NOMO-1 treated with DMSO at 0.1 percent for 48 hours (cell line): ENCODE measurements around the gene ZNF831.

Source experiments
- DNase-seq: peaks from one replicate; lab custom pipeline; 2025; ENCODE audit not compliant: unreplicated experiment; lab: John Stamatoyannopoulos, UW

ZNF831 gene

GRCh38 chr20:59211208-59211765, 47.7 kb downstream of the ZNF831 start:
- no peak for DNase-seq

DNA sequence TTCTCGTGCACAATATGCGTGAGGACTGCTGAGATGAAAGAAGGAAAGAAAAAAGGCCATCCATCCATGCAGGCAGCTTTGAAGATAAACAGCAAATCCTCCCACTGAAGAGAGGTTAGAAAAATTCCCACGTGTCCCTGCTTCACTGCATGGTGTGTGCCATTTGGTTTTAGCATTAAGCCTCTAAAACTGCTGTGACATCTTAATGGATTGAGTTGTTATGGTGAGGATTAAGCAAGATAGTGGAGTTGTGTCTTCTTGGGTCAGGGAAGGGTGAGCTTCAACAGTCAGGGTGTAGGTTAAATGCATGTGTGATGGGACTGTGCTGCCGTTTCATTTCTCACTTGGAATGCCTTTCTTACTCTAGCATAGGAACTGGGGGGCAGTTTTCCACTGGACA, 50.5 kb downstream of the ZNF831 start:
- no peak for DNase-seq

DNA sequence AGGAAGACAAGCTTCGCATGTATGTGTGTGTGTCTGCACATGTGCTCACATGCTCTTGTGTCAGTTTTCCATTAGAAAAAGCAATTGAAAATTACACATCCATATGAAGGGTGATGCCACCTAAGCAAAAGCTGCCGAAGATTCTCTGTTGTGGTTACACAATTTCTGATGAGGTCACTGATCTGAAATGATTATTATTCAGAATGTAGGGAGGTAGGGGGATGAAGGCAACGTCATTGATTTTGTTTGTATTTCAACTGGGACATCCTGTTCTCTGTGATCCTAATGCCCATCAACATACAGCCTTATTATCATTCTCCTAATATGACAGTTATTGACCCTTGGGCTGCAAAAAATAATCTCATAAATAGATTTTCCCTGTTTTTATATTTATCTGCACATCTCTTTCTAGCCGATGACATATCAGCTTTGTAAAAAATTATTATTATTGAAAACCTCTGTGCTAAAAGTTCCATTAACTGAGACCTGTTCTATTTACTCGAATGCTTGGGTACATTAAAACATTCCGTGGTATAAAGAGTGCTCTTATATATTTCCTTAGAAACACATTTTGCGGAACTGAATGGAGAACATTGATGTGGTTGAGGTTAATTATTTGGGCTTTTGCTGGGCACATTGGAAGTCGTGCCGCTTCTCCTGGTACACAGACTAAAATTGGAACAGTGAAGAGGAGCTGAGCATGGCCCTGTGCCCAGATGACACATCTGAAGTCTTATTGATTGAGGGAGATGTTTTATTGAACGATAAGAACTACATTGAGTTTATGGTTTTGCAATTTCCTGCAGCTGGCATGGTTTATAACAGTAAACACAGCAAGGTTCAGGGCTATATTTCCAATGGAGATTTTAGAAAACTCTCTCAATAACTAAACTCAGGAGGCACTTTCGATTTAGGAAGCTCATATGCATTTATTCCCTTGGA, 51.3 kb downstream of the ZNF831 start:
- no peak for DNase-seq

- no peak for DNase-seq
Observed at GRCh38 chr20:59217173-59217572, 53.6 kb downstream of the ZNF831 start.

DNA sequence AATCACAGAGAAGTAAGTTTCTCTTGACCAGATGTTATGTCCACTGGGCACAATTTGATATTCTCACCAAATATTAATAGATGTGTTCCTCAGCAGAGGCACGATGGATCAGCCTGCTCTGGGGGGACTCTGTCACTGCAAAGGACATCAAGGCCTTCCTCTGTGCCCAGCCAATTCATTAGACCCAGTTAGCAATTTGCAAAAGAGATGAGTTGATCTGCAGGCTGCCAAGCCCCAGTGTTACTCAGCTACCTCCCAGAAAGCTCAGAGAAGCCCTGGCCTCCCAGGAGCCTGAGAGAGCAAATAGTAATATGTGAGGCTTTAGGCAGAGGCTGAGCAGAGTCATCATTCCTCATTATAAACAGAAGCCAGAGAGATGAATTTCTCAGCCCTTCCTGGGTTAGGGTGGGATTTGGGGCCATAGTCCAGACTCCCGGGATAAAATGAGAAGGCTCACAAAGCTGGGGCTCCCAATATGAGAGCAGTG, 54.2 kb downstream of the ZNF831 start:
- DNase-seq = no peak

DNA sequence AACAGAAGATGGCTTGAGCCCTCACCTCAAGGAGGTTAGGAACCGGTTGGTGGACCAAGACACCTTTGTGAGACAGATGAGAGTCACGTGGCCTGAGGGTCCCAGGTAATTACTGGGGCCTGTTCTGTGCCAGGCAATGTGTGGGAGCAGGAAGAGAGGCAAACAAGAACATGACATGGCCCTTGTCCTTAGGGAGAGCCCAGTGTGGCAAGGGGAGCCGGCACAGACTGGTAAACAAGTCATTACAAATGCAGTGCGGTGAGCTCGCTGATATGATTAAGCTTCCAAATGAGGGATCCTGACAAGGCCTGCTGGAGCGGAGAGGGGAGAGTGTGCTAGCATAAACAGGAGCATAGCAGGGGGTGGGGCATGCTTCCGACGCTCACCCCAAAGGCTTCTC, 55.6 kb downstream of the ZNF831 start:
- DNase-seq = no peak

GRCh38 chr20:59220161-59220560, 56.5 kb downstream of the ZNF831 start:
- DNase-seq = no peak

DNA sequence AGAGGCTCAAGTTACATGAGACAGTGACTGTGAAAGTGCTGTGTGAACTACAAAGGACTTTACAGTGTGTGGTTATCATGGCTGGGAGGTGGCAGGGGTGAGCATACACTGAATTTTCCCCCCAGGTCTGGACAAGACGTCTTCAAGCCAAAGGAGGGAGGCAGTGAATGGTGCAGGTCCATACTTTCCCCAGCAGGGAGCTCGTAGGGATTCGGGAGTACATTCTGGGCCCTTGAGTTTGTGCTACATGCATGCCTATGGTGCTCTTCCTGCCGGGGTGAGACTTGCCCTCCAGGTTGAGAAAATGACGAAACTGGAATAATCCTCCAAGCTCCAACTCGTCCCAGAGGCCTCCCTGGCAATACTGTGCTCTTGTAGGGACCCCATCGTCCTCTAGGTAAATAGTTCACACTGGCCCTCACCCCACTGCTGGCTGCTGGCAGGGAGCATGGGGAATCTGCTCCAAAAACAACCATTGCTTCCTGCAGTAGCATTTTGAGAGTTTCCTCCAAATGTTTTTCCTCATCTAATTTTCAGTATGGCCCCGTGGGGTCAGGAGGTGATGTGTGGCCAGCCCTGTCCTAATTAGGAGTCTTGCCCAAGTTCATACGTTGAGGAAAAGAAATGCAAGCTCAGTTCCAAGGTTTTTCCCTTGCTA, 57.6 kb downstream of the ZNF831 start:
- DNase-seq = no peak

GRCh38 chr20:59221707-59222252, 58.2 kb downstream of the ZNF831 start:
- no peak for DNase-seq

DNA sequence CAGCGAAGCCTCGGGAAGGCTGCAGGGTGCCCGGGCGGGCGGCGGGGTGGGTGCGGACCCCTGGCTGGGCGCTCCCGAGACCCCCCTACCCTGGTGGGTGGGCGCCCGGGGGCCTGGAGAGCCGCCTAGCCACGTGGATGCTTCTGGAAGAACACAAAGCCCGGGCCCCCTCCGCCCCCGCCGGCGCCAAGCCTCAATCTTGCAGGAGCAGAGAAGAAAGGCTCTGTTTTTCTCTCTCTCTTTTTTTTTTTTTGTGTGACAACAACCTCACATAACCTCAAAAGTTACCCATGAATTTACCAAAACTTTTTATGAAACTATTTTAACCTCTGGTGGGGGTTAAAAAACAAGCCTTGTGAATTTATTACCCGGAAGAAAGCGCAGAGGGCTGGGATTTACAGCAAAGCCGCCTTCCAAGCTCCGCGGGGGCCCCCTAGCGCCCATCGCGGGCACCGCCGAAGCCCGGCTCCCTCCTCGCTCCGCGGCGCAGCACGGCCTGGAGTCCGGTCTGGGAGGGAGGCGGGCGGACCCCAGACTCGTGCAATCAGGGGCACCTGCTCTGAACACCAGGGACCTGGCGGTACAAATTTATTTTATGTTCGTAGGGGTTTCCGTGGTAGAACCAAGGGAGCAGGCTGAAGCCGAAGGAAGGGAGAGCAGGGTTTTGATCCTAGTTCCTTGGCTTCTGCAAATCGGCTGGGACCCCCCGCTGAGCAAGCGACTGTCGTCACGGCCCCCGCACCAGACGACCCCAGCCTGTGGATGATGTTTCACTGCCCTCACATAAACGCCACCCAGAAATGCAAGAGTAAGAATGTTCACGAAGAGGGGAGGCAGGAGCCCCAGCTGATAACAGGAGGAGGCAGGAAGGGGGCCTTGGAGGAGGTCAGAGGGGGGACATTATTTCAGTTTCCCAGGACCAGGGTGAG, 58.9 kb downstream of the ZNF831 start:
- DNase-seq = peak; percentile 55

GRCh38 chr20:59223182-59223601, 59.6 kb downstream of the ZNF831 start:
- DNase-seq = no peak

DNA sequence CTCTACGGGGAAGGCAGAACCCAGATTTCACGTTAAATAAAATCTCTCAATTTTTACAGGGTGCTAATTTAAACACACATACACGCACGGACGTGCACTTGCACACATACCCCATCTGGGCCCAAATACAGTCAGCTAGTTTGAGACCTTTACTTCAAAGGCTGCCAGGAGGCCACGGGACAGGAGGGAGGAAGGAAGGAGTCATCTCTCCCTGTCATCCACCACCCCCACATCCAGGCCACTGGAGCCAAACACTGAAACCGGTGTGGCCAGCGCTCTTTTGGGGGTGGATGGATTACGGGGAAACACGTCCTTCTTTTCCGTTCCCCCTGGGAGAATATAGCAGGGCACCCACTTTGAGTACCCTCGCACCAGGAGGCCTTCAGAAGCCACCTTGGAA, 60.1 kb downstream of the ZNF831 start:
- no peak for DNase-seq

GRCh38 chr20:59224236-59224635, 60.6 kb downstream of the ZNF831 start:
- DNase-seq = no peak

DNA sequence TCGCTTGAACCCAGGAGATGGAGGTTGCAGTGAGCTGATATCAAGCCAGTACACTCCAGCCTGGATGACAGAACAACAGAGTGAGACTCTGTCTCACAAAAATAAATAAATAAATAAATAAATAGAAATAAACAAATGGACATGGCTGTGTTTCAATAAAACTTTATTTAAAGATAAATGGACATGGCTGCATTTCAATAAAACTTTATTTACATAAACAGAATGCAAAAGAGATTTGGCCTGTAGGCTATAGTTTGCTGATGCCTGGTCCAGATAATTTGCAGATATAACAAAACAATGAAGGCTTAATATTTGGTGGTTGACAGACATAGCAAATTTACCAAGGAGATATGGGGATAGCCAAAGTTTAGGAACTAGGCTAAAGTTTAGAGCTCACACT, 66.8 kb downstream of the ZNF831 start:
- DNase-seq = no peak

DNA sequence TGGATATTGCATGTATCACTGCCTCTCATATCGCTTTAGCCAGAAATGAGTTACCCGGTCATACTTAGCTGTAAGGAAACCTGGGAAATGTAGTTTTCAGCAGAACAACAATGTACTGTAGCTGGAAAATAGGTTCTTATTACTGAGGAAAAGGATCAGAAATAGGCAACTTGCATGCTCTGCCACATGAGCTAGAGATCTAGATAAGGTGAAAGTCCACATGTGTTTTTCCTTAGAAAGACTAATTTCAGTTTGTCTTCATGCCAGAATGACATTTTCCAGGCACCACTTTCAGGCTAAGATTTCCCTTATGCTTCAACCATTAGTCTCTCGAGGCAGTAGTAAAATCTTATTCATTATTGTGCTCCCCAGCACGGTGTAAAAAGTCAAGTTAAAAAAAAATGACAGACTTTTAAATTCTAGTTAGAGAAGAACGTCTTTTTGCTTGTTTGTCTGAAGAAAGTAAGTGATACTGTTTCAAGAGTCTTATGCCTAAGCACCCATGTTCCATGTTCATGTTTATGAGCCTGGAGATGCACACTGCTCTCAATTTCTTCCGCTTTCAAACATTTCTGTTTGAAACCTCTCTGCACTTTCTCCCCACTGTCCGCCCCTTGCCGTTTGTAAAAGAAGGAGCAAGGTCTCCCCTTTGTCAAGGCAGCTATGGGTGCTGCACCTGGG, 67.6 kb downstream of the ZNF831 start:
- DNase-seq = no peak

GRCh38 chr20:59232618-59233017, 69.0 kb downstream of the ZNF831 start:
- no peak for DNase-seq

GRCh38 chr20:59235226-59235625, 71.6 kb downstream of the ZNF831 start:
- no peak for DNase-seq

GRCh38 chr20:59240006-59240405, 76.4 kb downstream of the ZNF831 start:
- no peak for DNase-seq

- DNase-seq = peak; percentile 58
Observed at GRCh38 chr20:59242714-59243626, 79.3 kb downstream of the ZNF831 start.
